DND-41 (cell line): ENCODE measurements around the gene SEMA4C.

ENCODE experiments used
- ATAC-seq: fragments of 200-7000 bp; cut with Tn5 transposase; 3 replicates; pipeline ENCODE4 v1.9.1; 2021; ENCODE audit warnings: low read depth; ENCODE audit not compliant: insufficient read depth
- DNase-seq: peaks from one replicate; pipeline ENCODE4 v3.0.0-alpha.2; 2020
- H2AFZ ChIP-seq: 2 replicates; pipeline ENCODE4 v1.6.0; 2012; ENCODE audit warnings: low read depth, low read length
- H3K27ac ChIP-seq: 2 replicates; pipeline ENCODE4 v1.5.1; 2012; ENCODE audit warnings: low read length, inconsistent platforms
- H3K27me3 ChIP-seq: fragments of 200-600 bp; sonication (generic); 2 replicates; pipeline ENCODE4 v1.6.0; 2012; ENCODE audit warnings: low read length, mild to moderate bottlenecking, inconsistent platforms; ENCODE audit not compliant: insufficient read depth, poor library complexity
- H3K36me3 ChIP-seq: 2 replicates; pipeline ENCODE4 v1.5.1; 2012; ENCODE audit warnings: low read length, inconsistent platforms; ENCODE audit not compliant: insufficient read depth
- H3K4me1 ChIP-seq: 2 replicates; pipeline ENCODE4 v1.5.1; 2012; ENCODE audit warnings: mild to moderate bottlenecking, low read length; ENCODE audit not compliant: insufficient read depth
- H3K4me2 ChIP-seq: 2 replicates; pipeline ENCODE4 v1.6.0; 2012; ENCODE audit warnings: mild to moderate bottlenecking, moderate library complexity, low read length, inconsistent platforms; ENCODE audit not compliant: insufficient read depth
- H3K4me3 ChIP-seq, 2 experiments: fragments of 200-600 bp in 1 of 2; shearing (Covaris generic) in 1 of 2; 2 replicates each; pipeline ENCODE4 v1.5.1; 2012 to 2016; ENCODE audit warnings: inconsistent platforms in 2 of 2, low read length in 2 of 2, mild to moderate bottlenecking in 2 of 2, low read depth in 1 of 2, moderate library complexity in 1 of 2
- H3K79me2 ChIP-seq: 2 replicates; pipeline ENCODE4 v1.6.0; 2012; ENCODE audit warnings: low read length, inconsistent platforms; ENCODE audit not compliant: insufficient read depth
- H3K9ac ChIP-seq: 2 replicates; pipeline ENCODE4 v1.6.0; 2012; ENCODE audit warnings: low read depth, mild to moderate bottlenecking, inconsistent platforms, low read length, moderate library complexity
- H3K9me3 ChIP-seq: 2 replicates; pipeline ENCODE4 v1.5.1; 2012; ENCODE audit warnings: low read length, moderate library complexity, mild to moderate bottlenecking, inconsistent platforms; ENCODE audit not compliant: insufficient read depth, severe bottlenecking
- H4K20me1 ChIP-seq: 2 replicates; pipeline ENCODE4 v1.6.0; 2012; ENCODE audit warnings: low read length; ENCODE audit not compliant: insufficient read depth
- CTCF ChIP-seq: IDR thresholded peaks from 2 replicates; pipeline ENCODE4 v1.5.1; 2012; ENCODE audit warnings: borderline replicate concordance, low read length, moderate library complexity, mild to moderate bottlenecking; ENCODE audit not compliant: poor library complexity, severe bottlenecking; ENCODE audit errors: extremely low read depth
- EZH2 ChIP-seq: IDR thresholded peaks from 3 replicates; pipeline ENCODE4 v1.6.1; 2012; ENCODE audit warnings: borderline replicate concordance, low read depth, mild to moderate bottlenecking, moderate library complexity, low read length, inconsistent platforms; ENCODE audit not compliant: severe bottlenecking

The SEMA4C gene

GRCh38 chr2:96819876-96820511, 49.9 kb downstream of the SEMA4C start:
- Histone ChIP-seq H3K9me3 (no peaks in the 10 kb centered on the region), H3K4me1 (peaks cover 47% of the 10 kb centered on the region), H3K27me3 (no peaks in the 10 kb centered on the region), H3K79me2 (peaks cover 82% of the 10 kb centered on the region), H3K4me2 (peak overlapping the region; percentile 100), H4K20me1 (peaks cover 71% of the 10 kb centered on the region), H3K9ac (0 out of 2 replicates have a peak overlapping the region, but pooled peaks have one; percentile 87), H3K4me3 (0 out of 4 replicates have a peak overlapping the region, but pooled peaks of 1 of the 2 experiments have one; percentile 2), H3K27ac (no peak overlapping the region), H2AFZ (no peak overlapping the region), H3K36me3 (peaks cover 62% of the 10 kb centered on the region)
- no peak for ATAC-seq
- no peak for DNase-seq
- TF ChIP-seq EZH2 (no peak), CTCF (peak; percentile 28)

GRCh38 chr2:96819128-96819875, 50.6 kb downstream of the SEMA4C start:
- H2AFZ ChIP-seq, result no peak overlapping the region
- peak overlapping the region; percentile 100 for H3K4me2 ChIP-seq
- DNase-seq, result no peak
- H3K36me3 ChIP-seq, result peaks cover 55% of the 10 kb centered on the region
- no peaks in the 10 kb centered on the region for H3K9me3 ChIP-seq
- TF ChIP-seq EZH2 (no peak), CTCF (no peak)
- H3K9ac ChIP-seq, result peak overlapping the region; percentile 87
- peaks cover 50% of the 10 kb centered on the region for H3K4me1 ChIP-seq
- H3K4me3 ChIP-seq, result peak overlapping the region in 1 of 2 experiments; percentile 97; a peak in 1 of 4 replicates
- no peak for ATAC-seq
- H4K20me1 ChIP-seq, result peaks cover 65% of the 10 kb centered on the region
- no peak overlapping the region for H3K27ac ChIP-seq
- H3K27me3 ChIP-seq, result no peaks in the 10 kb centered on the region
- peaks cover 75% of the 10 kb centered on the region for H3K79me2 ChIP-seq

- no peaks in the 10 kb centered on the region for H3K9me3 ChIP-seq
- peak overlapping the region; percentile 87 for H3K9ac ChIP-seq
- H3K79me2 ChIP-seq, result peaks cover 61% of the 10 kb centered on the region
- ATAC-seq, result no peak
- H4K20me1 ChIP-seq, result peaks cover 53% of the 10 kb centered on the region
- no peak for TF ChIP-seq EZH2
- no peak for TF ChIP-seq CTCF
- peaks cover 42% of the 10 kb centered on the region for H3K36me3 ChIP-seq
- H3K4me1 ChIP-seq, result peaks cover 50% of the 10 kb centered on the region
- H3K27ac ChIP-seq, result no peak overlapping the region
- peak overlapping the region; percentile 12 to 97; a peak in 3 of 4 replicates for H3K4me3 ChIP-seq
- peak overlapping the region; percentile 100 for H3K4me2 ChIP-seq
- DNase-seq, result no peak
- no peak overlapping the region for H2AFZ ChIP-seq
- no peaks in the 10 kb centered on the region for H3K27me3 ChIP-seq
Observed at GRCh38 chr2:96817882-96818281, 52.0 kb downstream of the SEMA4C start.
